Subcutaneous abdominal adipose tissue (tissue), 5 donors: ENCODE results near the gene SMCO4.

Experiments used
- H3K27ac ChIP-seq: one replicate; pipeline ENCODE4 v1.7.0; 2013; ENCODE audit warnings: low read depth, mild to moderate bottlenecking, inconsistent platforms, low read length, moderate library complexity
- H3K27me3 ChIP-seq, 5 donors: one replicate each; pipeline ENCODE4 v1.7.0; 2013; ENCODE audit warnings: low read length in 5 of 5, inconsistent platforms in 1 of 5; ENCODE audit not compliant: control insufficient read depth in 5 of 5, insufficient read depth in 4 of 5
- H3K36me3 ChIP-seq, 5 donors: one replicate each; pipeline ENCODE4 v1.7.0; 2013; ENCODE audit warnings: low read length in 5 of 5; ENCODE audit not compliant: control insufficient read depth in 5 of 5, insufficient read depth in 5 of 5
- H3K4me1 ChIP-seq, 5 donors: one replicate each; pipeline ENCODE4 v1.7.0; 2013; ENCODE audit warnings: low read length in 5 of 5, mild to moderate bottlenecking in 3 of 5, moderate library complexity in 1 of 5; ENCODE audit not compliant: control insufficient read depth in 5 of 5, insufficient read depth in 5 of 5
- H3K4me3 ChIP-seq, 5 donors: one replicate each; pipeline ENCODE4 v1.7.0; 2013; ENCODE audit warnings: low read length in 5 of 5, low read depth in 1 of 5
- H3K9ac ChIP-seq, 5 donors: one replicate each; pipeline ENCODE4 v1.7.0; 2013; ENCODE audit warnings: low read length in 5 of 5, mild to moderate bottlenecking in 4 of 5, moderate library complexity in 3 of 5
- H3K9me3 ChIP-seq, 5 donors: one replicate each; pipeline ENCODE4 v1.7.0; 2013; ENCODE audit warnings: low read length in 5 of 5; ENCODE audit not compliant: control insufficient read depth in 5 of 5
- donor health status: healthy.
- donor health status: healthy.
- donor health status: healthy.
- donor health status: healthy.
- donor health status: healthy.

Gene SMCO4

GRCh38 chr11:93532281-93532789 is 10.9 kb downstream of the SMCO4 start:
- Histone ChIP-seq H3K4me3 (no peak overlapping the region), H3K4me1 (peaks cover 7 to 47% (median 34%) of the 10 kb centered on the region in 5 donors), H3K27ac (no peak overlapping the region), H3K36me3 (no peaks in the 10 kb centered on the region), H3K9ac (no peak overlapping the region), H3K9me3 (no peaks in the 10 kb centered on the region), H3K27me3 (no peaks in the 10 kb centered on the region)

DNA sequence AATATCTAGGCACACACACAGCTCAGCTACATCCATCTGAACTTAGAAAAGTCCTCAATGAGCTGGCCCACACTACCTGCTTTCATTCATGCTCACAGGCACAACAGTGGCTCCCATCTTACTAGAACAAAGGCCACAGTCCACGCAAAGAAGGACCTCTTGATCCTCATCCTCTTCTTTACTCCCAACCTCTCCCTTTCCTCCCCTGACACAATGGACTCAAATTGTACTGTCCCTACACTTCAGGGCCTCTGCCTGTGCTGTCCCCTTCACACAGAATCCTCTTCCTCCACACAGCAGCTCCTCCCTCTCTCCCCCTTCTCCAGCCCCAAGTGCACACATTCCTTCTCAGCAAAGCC is 12.7 kb downstream of the SMCO4 start:
- H3K27me3 ChIP-seq, result no peaks in the 10 kb centered on the region
- H3K9me3 ChIP-seq, result no peaks in the 10 kb centered on the region
- no peaks in the 10 kb centered on the region for H3K36me3 ChIP-seq
- peak overlapping the region; percentile 54 for H3K27ac ChIP-seq
- peaks cover 7 to 48% (median 29%) of the 10 kb centered on the region in 5 donors for H3K4me1 ChIP-seq
- peak overlapping the region in 1 of 5 donors; percentile 12 for H3K9ac ChIP-seq
- no peak overlapping the region for H3K4me3 ChIP-seq

GRCh38 chr11:93529707-93530467 is 13.3 kb downstream of the SMCO4 start:
- H3K27ac ChIP-seq, result peak overlapping the region; percentile 54

GRCh38 chr11:93528757-93529645 is 14.2 kb downstream of the SMCO4 start:
- Histone ChIP-seq H3K9ac (peak overlapping the region in 1 of 5 donors; percentile 37), H3K4me3 (peak overlapping the region in 2 of 5 donors; percentile 11 to 27), H3K27me3 (no peaks in the 10 kb centered on the region), H3K36me3 (no peaks in the 10 kb centered on the region), H3K27ac (peak overlapping the region; percentile 54), H3K4me1 (peaks cover 7 to 60% (median 32%) of the 10 kb centered on the region in 5 donors), H3K9me3 (no peaks in the 10 kb centered on the region)

More at GRCh38 chr11:93529707-93530467, 13.3 kb downstream of the SMCO4 start:
- H3K4me3 ChIP-seq, result peak overlapping the region in 2 of 5 donors; percentile 11
- H3K9me3 ChIP-seq, result no peaks in the 10 kb centered on the region
- H3K27me3 ChIP-seq, result no peaks in the 10 kb centered on the region
- no peaks in the 10 kb centered on the region for H3K36me3 ChIP-seq
- H3K9ac ChIP-seq, result peak overlapping the region in 1 of 5 donors; percentile 12
- H3K4me1 ChIP-seq, result peaks cover 7 to 52% (median 32%) of the 10 kb centered on the region in 5 donors

DNA sequence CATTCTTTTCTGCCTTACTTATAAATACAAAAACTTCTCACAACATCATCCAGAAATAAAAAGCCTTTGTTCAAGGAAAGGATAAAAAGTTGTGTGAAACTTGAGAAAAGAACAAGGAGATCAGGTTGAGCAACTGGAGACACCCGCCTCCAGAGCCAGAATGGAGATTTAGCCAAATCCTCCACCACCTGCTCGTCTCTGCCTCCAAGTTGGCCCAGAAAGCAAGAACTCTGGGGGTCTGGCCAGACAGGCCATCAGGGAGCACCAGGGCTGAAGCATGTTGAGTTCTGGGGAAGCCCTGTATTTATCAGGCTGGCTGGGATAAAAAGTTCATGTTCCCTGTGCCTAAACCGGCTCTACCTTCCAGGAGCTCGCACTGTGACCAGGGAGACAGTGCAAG is 14.9 kb downstream of the SMCO4 start:
- no peak overlapping the region for H3K4me3 ChIP-seq
- peak overlapping the region in 1 of 5 donors; percentile 37 for H3K9ac ChIP-seq
- peak overlapping the region; percentile 54 for H3K27ac ChIP-seq
- no peaks in the 10 kb centered on the region for H3K36me3 ChIP-seq
- H3K27me3 ChIP-seq, result no peaks in the 10 kb centered on the region
- H3K9me3 ChIP-seq, result no peaks in the 10 kb centered on the region
- peaks cover 7 to 63% (median 32%) of the 10 kb centered on the region in 5 donors for H3K4me1 ChIP-seq

- Histone ChIP-seq H3K9ac (no peak overlapping the region), H3K9me3 (no peaks in the 10 kb centered on the region), H3K36me3 (no peaks in the 10 kb centered on the region), H3K4me1 (peaks cover 7 to 57% (median 32%) of the 10 kb centered on the region in 5 donors), H3K27me3 (no peaks in the 10 kb centered on the region), H3K4me3 (no peak overlapping the region), H3K27ac (no peak overlapping the region)
These were observed 16.3 kb downstream of the SMCO4 start for GRCh38 chr11:93526641-93527583.

DNA sequence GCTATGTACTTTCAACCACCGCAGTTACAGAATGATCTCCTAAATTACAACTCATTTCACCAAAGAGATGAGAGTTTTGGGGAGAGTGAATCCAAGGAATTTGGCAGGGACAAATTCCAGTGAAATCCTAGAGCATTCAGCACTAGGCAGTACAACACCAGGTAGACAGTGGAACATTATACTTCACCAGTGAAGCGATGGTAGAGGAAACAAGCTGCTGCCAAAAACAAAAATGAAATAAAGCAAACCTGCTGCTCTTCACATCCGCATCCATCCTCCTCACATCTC is 16.9 kb downstream of the SMCO4 start:
- Histone ChIP-seq H3K9me3 (no peaks in the 10 kb centered on the region), H3K9ac (no peak overlapping the region), H3K27ac (no peak overlapping the region), H3K4me3 (no peak overlapping the region), H3K27me3 (no peaks in the 10 kb centered on the region), H3K4me1 (peaks cover 7 to 57% (median 32%) of the 10 kb centered on the region in 5 donors), H3K36me3 (no peaks in the 10 kb centered on the region)

DNA sequence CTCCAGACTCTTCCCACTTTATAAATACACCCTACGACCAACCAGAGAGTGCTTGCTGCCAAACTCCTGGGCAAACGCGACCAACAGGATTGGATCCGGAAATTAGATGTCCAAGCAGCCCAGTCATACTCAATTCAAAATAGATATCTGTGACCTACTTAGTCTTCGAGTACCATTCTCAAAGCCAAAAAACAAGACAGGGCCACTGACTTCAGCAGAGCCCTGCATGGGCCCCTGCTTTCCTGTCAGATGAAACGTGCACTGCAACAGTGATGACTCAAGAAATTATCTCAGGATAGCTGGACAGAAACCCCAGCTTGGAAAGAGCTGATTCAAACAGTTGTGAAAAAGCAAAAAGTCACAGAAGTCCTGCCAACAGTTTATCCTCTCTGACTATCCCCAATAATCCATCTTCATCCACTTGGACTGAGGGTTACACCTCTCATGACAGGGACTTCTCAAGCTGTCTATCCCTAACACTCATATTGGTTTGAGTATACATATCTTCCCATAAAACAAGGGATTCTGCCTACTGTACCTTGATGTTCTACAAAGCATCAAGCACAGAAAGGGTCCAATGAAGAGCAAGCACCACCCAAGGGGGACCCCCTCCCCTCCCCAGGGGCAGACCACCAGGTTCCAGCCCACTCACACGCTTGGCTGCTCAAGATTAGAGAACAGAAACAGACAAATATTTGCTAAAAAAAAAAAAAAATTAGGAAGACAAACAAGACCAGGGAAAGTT is 17.4 kb downstream of the SMCO4 start:
- Histone ChIP-seq H3K9me3 (no peaks in the 10 kb centered on the region), H3K27ac (no peak overlapping the region), H3K36me3 (no peaks in the 10 kb centered on the region), H3K4me3 (no peak overlapping the region), H3K4me1 (peaks cover 7 to 57% (median 32%) of the 10 kb centered on the region in 5 donors), H3K9ac (no peak overlapping the region), H3K27me3 (no peaks in the 10 kb centered on the region)

GRCh38 chr11:93524858-93525257 is 18.3 kb downstream of the SMCO4 start:
- H3K9ac ChIP-seq, result no peak overlapping the region
- no peak overlapping the region for H3K27ac ChIP-seq
- no peak overlapping the region for H3K4me3 ChIP-seq
- H3K9me3 ChIP-seq, result no peaks in the 10 kb centered on the region
- H3K36me3 ChIP-seq, result no peaks in the 10 kb centered on the region
- peaks cover 3 to 49% (median 25%) of the 10 kb centered on the region in 5 donors for H3K4me1 ChIP-seq
- H3K27me3 ChIP-seq, result no peaks in the 10 kb centered on the region
